Measurements from ENCODE around the gene SOX1.

SOX1 gene

GRCh38 chr13:112067116-112067741, at the start of gene SOX1:
Gene SOX1, plus strand, starts transcription at chr13:112067149. Its CDS starts 510 bp downstream, at chr13:112067659.
- in situ Hi-C loops (cut with MboI; ENCODE audit: low sequenced_read_pairs), result no loop called here

GRCh38 chr13:112024577-112024976, 42.4 kb upstream of the SOX1 start:
- in situ Hi-C loops (cut with MboI; ENCODE audit: low sequenced_read_pairs), result no loop called here

GRCh38 chr13:112027250-112027649, 39.7 kb upstream of the SOX1 start:
- in situ Hi-C loops (cut with MboI; ENCODE audit: low sequenced_read_pairs), result no loop called here

DNA sequence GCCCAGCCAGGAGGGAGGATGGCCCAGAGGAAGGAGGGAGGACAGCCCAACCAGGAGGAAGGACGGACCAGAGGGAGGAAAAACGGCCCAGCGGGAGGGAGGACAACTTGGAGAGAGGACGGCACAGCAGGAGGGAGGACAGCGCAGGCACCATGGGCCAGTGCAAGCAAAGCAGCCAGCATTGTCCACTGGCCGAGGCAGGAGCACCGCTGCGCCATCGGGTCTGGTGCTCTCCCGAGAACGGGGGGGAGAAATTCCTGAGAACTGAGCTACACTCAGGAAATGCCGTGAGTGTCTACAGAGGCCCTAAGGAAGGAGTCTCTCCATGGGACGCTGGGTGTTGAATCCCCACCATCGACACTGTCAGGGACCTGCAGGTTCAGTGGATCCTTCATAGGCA, 38.5 kb upstream of the SOX1 start:
- in situ Hi-C loops (cut with MboI; ENCODE audit: low sequenced_read_pairs), result no loop called here

- in situ Hi-C loops (cut with MboI; ENCODE audit: low sequenced_read_pairs), result no loop called here
Measured at GRCh38 chr13:112029143-112029542, 37.8 kb upstream of the SOX1 start.

DNA sequence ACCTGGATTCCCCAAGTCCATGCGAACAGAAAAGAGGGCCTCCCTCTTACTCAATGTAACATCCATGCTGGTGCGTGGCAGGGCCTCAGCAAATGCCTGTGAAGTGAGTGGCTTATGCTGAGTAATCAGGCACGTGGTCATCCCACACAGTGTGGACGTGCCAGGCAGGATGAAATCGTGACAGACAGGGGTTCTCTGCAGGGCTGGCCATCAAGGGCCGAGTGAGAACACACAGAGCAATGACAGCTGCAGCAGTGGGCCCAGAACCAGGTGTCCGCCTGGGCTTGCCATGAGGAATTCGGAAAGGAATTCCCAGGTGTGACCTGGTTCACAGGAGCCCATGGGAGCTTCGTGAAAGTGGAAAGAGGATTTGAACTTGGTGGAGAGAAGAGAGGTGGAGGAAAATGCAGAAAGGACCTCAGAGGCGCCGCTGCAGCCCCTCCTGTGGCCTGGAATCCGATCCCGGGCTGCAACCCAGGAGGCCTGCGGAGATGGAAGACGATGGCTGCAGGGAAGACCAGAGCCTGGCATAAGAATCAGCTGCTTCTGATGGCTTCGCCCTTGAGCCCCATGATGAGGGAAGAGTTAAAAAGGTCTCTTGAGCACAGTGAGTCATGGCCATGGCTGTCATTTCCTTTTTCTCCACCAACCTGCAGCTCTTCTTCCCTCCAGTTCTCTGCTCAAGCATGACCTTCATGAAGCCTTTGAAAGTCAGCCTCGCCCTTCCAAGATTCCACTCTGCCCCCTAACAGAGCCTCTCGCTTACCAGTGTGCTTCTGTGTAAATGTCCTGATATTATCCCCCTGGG, 34.6 kb upstream of the SOX1 start:
- in situ Hi-C loops (cut with MboI; ENCODE audit: low sequenced_read_pairs), result no loop called here

- in situ Hi-C loops (cut with MboI; ENCODE audit: low sequenced_read_pairs), result no loop called here
Measured at GRCh38 chr13:112034231-112034630, 32.7 kb upstream of the SOX1 start.

DNA sequence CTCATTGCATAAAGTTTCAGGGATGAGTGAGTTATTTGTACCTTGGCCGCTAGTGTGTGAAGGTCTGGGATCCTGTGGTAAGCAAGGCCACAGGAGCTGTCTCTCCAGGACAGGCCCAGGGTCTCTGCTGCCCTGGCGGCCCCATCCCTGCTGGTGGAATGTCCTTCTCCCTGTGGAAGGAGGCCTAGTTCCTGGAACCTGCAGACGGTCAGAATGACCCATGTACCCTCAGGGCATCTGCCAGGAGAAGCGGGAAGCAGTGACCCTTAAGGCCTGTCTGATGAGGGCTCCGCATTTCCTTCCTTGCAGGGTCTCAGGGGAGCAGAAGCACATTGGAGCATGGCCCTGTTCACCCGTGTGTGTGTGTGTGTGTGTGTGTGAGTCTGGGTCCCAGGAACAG, 32.1 kb upstream of the SOX1 start:
- in situ Hi-C loops (cut with MboI; ENCODE audit: low sequenced_read_pairs), result no loop called here

DNA sequence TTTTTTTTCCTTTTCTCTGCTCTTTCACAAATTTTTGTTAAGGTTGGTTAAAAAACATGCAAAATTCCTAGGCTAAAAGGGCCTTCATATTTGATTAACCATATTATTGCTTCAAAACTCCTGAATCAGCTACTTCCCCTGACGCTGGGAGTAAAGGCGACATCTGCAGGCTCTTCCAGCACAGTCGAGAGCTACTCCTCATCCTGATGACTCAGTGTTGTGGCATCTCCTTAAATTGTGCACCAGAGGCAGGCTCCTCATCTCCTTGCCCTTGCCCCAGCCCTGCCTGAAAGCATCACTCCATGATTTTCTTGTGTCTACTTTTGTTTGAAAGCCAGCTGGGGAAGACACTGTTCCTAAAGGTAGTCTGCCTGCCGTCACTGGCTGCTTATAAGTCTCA, 24.5 kb upstream of the SOX1 start:
- in situ Hi-C loops (cut with MboI; ENCODE audit: low sequenced_read_pairs), result no loop called here

DNA sequence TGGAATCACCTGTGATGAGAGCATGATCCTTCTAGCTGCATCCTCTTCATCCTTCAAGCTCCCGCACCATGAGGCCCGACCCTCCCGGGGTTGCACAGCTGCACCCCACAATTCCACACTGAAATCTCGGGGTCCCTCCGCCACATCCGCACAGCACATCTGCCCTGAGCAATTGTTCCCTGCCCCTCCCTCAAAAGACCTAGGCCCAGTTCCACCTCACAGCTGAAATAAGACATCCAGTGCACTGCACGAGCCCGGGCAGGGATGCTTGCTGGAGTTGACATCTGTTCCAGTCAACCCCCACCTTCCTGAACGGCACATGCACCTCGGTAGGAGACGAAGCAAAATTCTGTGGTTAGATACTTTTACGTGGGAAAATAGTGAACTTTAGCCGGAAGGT, 14.7 kb upstream of the SOX1 start:
- in situ Hi-C loops (cut with MboI; ENCODE audit: low sequenced_read_pairs), result no loop called here

- in situ Hi-C loops (cut with MboI; ENCODE audit: low sequenced_read_pairs), result no loop called here
Measured at GRCh38 chr13:112053167-112053743, 13.7 kb upstream of the SOX1 start.

DNA sequence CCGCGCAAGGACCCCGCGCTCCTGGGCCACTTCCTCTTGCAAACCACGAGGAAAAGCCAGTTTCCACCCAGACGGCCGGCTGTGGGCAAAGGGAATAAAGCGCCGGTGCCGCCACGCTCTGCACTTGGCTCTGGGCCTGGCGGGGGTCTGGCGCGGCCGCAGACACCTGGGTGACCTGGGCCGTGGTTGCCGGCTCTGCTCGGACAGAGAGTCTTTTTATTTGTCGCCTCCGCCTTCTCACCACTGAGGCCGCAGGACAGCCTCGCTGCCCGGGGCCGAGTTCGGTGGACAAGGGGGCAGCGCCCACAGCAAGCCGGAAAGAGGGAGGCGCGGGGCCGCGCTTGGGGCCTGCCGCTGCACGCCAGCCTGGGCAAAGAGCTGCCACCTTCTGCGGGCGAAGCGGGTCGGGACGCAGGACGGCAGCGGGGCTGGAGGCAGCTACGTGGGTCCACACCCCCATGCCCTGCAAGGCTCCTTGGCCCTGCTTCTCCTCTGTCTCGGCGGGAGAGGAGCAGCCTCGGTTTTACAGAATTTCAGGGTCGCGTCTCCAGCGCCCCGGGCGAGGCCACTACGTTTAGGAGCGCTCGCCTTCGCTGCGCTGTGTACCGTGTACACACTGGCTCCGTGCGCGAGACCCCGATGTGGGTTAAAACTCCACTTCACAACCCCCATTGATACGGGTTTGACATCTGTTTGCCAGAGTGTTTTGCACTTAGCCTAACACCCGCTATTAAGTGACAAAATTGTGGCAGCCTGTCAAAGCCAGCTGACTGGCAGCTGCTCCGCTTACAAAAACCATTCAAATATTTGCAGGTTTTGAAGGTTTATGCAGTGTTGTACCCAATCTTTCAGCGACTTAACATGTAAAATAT, 13.0 kb upstream of the SOX1 start:
- in situ Hi-C loops (cut with MboI; ENCODE audit: low sequenced_read_pairs), result no loop called here

GRCh38 chr13:112054616-112055015, 12.3 kb upstream of the SOX1 start:
- in situ Hi-C loops (cut with MboI; ENCODE audit: low sequenced_read_pairs), result no loop called here

- in situ Hi-C loops (cut with MboI; ENCODE audit: low sequenced_read_pairs), result no loop called here
Measured at GRCh38 chr13:112055036-112055914, 11.7 kb upstream of the SOX1 start.

- in situ Hi-C loops (cut with MboI; ENCODE audit: low sequenced_read_pairs), result no loop called here
Measured at GRCh38 chr13:112055915-112056269, 11.1 kb upstream of the SOX1 start.

DNA sequence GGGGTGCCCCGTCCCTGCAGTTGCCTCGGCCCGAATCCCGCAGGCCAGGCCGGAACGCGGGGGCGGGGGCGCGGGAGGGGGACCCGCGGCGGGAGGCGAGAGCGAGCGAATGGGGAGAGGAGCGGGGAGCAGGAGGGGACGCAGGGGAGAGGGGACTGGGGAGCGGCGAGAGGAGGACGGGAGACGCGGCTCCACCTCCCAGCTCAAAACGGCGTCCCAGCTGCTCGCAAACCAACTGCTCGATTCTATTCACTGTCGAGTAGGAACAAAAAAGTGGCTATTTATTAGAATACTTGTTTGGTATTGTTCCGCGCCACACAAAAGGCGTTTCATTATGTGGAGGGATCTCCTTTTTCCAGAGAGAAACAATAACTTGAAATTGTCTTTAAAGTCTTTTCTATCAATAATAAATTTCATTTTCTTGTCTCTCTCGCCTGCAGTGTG, 10.6 kb upstream of the SOX1 start:
- in situ Hi-C loops (cut with MboI; ENCODE audit: low sequenced_read_pairs), result no loop called here

DNA sequence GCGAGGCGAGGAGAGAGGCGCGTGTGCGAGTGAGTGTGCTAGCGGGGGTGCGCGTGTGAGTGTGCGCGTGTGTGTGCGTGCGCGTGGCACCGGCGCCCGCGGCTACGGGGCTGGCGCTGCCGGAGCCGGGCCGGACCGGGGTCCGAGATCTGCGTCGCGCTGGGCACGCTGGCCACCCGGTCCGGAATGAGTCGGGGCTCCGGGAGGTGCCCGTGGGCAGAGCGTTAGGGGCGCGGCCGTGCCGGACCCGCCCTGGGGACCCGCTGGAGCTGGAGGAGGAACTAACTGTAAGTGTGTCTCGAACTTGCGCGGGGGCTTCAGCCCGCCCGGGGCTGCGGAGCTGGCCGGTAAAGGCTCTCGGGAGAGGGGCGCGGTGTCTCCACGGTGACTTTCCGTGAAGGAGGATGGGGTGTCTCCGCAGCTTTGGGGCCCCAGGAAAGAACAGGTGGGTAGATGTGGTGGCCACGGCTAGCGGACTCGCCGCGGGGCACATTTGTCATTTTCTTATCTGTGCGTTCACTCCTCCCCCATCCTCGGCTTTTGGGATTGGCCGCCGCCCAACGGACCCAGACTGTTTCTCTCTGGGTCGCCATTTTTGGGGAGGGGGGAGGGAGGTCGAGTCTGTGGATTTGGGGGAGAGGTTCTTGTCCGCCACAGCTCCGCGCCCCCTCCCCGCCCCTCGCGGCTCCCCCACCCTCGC, 10.1 kb upstream of the SOX1 start:
- in situ Hi-C loops (cut with MboI; ENCODE audit: low sequenced_read_pairs), result no loop called here

DNA sequence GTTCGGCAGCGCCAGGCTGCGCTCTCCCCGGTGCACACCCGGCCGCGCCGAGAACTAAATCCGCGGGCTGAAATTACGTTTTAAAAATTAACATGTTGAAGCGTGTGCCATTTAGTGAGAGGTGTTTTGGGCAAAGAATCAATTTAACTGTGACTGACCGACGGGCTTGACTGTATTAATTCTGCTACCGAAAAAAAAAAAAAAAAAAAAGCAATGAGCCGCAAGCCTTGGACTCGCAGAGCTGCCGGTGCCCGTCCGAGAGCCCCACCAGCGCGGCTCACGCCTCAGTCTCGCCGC, 9.6 kb upstream of the SOX1 start:
- in situ Hi-C loops (cut with MboI; ENCODE audit: low sequenced_read_pairs), result no loop called here

GRCh38 chr13:112057736-112058518, 9.0 kb upstream of the SOX1 start:
- in situ Hi-C loops (cut with MboI; ENCODE audit: low sequenced_read_pairs), result no loop called here
